GM18861 (cell line): Measurements from ENCODE around the gene DYNC1I1.

ENCODE experiments used
- ATAC-seq: cut with Tn5 transposase; IDR thresholded peaks from one replicate; pipeline ENCODE4 v1.9.1; 2021; ENCODE audit not compliant: unreplicated experiment

Gene DYNC1I1

DNA sequence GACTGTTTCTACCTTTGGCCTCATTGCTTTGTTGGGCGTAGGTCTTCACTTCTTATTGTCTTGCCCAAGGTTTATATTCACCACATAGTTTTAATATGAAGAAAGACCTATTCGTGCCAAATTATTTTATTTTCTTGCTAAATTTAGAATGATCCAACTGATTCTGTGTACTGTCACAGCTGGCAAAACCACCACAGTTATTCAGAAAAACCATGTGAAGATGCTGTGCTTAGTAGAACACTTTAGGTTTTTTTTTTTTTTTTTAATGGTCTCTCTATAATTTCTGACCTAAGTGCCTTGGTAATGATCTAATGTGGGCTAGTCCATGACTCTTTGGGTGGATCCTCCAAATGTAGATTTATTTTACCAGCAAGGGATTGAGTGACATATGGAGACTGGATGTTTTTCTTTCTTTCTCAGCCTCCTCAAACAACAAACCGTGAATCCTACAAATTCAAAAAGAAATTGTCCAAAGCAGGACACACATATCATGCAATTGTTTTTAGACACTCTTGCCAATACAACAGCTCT lies 243.8 kb downstream of the DYNC1I1 start:
- no peak for ATAC-seq

DNA sequence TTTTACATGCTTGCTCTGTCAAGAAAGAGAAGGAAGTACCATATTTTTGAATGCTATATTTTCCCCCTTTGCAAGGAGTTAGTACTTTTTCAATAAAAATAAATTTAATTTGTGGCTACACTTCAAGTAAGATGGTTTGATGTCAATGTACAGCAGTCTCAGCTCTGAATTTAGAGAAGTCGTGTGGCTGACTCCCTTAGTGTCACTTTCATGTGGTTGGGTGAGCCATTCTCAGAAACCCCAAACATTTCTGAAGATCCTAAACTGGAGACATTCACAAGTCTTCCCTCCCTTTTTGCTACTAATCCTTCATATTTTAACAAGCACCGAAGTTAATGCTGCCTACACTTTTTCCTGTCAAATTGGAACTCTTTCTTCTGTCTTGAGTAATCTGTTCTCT lies 244.4 kb downstream of the DYNC1I1 start:
- ATAC-seq, result no peak

DNA sequence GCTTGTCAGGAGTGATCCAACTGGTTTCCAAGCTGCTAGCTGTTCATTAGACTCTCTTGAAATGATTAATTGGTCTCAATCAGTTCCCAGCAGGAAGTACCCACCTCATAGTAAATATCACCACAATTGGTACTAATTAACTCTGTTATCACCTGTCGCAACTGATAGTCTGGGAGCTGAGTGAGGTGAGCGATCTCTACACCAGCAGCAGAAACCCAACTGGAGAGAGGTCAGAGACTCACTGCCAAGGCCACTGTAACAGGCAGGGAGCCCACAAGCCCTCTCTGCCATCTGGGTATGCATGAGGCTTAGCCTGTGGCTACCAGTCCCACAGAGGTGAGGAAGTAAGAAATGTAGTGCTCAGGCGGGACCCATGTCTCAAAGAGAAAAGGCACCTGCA lies 245.5 kb downstream of the DYNC1I1 start:
- ATAC-seq, result no peak

DNA sequence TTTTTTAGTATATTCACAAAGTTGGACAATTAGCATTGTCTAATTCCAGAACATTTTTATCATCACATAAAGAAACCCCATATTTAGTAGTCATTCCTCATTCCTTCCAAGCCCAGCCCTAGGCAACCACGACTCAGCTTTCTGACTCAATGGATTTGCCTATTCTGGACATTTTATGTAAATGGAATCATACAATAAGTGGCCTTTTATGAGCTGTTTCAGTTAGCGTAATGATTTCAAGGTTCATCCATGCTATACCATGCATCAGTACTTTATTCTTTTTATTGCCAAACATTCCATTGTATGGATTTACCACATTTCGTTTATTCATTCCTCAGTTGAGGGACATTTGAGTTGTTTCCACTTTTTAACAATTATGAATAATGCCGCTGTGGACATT lies 249.2 kb downstream of the DYNC1I1 start:
- no peak for ATAC-seq

DNA sequence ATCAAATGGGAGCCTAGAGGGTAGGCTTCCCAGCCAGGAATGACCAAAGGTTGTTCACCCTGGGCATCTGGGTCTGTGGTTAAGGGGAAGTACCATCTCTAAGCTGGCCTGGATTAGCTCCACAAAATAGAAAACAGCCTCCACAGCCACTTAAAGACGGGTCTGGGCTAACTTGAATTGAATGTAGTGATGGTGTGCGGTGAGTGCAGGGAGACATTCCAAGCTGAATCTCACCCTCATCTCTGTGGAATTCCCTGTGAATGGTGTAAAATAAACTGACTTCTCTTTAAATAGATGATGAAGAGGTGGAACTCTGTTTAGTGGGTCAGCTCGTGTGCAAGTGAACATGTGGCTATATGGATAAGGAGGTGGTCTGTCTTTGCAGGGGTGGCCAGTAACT lies 251.0 kb downstream of the DYNC1I1 start:
- no peak for ATAC-seq

DNA sequence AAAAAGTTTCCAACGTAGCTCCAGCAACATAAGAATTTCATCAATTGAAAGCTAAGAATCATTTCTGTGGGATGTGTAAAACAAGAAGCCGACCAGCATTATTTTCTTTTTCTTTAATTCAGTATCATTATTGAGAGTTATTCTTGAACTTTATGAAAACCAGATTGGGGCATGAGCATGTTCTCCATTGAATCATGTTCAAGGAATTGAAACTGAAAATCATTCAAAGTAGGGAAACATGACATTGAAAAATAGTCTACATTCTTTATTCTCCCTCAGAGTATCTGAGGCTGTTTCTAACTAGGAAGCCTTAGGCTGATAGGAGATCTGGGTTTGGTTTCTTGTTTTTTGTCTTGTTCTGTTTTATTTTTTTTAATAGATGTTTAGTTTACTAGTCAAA lies 253.7 kb downstream of the DYNC1I1 start:
- no peak for ATAC-seq

DNA sequence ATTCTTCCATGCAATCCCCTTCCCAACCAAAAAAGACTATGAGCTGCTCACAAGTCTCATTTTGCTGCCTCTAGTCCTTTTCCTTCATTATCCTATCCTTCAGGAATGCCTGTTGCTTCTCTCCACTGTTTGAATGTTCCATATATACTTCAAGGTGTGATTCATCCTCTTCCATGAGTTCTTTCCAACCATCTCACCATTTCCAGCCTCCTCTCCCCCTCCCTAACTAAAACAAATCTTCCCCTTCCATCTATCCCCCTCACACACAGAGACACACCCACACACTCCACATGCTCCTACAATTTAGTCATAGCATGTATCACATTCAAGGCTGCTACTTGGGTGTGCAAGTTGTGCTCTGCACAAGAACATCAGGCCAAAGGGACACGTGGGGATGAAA lies 254.3 kb downstream of the DYNC1I1 start:
- no peak for ATAC-seq

DNA sequence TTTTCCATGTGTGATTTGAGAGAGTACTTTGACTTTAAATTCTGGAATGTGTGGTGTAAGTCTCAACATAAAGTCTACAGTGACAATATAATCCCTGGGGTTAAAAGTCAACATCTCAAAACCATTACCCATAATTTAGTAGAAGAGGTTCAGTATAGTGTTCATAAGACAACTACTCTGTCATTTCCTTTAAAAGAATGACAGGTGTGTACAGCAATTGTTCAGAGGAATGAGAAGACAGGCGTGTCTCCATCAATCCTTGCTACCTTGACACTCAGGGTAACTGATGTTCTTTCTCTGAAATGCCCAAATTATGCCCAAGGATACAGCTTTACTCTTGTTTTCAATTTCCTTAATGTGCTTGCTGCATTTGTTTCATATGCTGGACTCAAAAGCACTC lies 256.4 kb downstream of the DYNC1I1 start:
- ATAC-seq, result no peak

DNA sequence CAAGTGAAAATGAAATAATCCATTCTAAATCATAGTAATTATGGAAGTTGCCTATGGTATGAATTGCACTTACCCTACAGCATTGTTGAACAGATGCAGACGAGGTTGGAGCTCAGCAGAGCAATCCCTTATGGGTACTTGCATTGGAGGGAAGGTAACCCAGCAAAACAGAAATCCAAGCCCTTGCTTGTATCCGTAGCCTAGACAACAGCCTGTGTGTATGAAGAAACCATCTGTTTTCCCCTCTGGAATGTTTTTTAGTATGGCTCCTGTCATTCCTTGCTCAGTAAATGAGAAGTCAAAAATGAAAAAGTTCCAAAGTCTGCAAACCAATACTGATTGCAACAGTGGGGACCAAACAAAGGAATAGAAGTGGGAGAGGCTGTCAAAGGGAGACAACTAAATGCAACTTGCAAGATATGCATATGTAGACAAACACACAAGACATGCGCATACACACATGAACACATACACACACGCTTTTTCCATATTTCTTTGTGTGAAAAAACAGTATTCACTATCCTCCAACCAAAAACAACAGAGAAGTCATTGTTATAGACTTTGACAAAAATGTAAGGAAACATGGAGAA lies 260.8 kb downstream of the DYNC1I1 start:
- ATAC-seq, result no peak

DNA sequence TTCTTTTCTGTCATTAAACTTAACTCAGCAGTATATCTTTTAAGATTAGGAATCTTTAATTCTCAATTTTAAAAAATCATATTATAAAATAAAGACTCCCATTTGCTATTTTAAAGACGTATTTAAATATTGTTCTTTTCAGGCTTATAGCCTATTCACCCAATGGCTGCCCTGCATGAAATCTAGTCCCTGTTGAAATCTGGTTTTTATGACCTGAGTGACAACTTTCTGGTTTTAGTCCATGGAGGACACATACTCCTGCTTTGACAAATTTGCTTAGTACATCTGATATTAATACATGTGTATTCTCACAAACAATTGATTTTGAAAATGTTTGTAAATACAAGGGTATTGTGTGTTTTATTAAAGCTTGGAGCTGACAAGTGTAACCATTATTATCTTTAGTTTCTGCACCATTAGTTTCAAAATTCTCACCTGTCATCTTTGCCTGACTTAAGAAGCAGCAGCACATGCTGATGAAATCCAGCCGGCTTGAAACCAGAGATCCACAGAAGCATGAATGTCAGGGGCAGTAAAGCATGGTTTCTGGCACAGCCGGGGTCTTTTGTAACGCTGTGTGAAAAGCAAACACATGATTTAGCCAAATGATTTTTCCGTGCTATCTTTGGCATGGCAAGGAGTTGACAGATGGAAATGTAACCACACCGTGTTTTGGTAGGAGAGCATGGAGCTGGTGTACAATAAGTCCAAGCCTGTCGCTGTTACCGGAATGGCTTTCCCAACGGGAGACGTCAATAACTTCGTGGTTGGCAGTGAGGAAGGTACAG lies 262.8 kb downstream of the DYNC1I1 start:
- ATAC-seq, result no peak

DNA sequence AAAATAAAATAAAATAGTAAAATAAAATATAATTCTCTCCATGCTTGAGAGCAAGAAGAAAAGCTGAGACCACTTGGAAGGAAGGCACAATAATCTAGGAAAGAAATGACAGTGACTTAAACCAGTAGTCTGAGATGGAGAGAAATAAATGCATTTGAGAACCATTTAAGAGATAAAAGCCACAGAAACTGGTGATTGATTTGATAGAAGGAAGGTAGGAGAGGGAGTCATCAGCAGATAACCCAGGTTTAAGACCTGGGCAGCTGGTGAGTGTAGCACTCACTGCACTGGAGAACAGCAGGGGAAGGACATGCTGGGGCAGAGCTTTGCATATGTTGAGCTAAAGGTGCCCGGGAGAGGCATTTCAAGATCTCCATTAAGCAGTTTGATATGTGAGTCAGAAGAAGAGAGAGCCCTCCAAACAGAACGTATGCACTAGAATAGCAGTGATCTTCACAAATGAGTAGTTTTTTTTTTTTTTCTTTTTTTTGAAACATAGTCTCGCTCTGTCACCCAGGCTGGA lies 268.0 kb downstream of the DYNC1I1 start:
- no peak for ATAC-seq

DNA sequence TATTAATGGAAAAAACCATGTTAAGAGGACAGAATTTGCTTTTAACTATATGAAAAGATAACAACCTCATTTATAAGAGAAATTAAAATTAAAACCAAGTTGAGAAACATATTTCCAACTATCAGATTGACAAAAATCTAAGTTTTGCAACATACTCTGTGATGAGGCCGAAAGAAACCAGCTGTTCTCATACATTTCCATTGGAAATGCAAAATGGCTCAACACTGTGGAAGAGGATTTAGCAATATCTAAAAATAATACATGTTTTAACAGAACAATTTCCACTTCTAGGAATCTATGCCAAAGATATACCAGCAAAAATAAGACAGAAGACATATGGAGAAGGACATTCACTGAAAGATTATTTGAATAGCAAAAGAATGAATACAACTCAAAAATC lies 268.8 kb downstream of the DYNC1I1 start:
- ATAC-seq, result no peak

DNA sequence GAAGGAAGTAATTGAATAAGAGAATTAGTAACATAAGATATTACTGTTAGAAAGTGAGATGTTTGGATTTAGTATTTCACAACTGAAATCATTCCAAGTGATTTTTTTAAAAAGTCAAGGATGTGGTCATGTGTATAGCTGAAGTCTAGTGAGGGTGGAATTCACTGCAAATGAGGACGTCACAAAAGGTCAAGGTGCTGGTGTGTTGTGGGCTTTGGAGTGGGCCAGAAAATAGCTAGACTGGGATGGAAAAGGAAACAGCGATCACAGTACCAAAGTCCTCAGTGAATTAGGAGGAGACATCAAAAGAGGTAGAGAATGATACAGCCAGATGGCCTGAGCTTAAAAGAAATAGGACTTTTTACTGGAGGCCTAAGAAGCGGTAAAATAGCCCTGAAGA lies 272.8 kb downstream of the DYNC1I1 start:
- no peak for ATAC-seq

DNA sequence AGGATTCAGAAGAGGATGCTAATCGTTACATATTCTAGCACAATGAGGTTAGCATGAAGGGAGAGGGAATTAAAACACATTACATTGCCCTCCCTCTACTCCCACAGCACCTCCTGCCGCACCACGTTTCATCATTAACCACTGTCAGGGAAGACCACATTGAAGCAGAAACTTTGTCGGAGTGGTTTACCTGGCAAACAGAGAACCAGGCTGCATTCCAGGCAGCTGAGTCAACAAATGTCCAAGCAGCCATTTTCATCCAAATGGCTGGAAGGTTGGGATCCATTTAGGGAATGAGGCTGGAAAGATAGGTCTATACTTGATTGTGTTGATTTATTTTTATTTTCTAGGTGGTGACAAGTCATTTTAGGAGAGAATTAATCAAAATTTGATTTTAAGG lies 273.6 kb downstream of the DYNC1I1 start:
- no peak for ATAC-seq

DNA sequence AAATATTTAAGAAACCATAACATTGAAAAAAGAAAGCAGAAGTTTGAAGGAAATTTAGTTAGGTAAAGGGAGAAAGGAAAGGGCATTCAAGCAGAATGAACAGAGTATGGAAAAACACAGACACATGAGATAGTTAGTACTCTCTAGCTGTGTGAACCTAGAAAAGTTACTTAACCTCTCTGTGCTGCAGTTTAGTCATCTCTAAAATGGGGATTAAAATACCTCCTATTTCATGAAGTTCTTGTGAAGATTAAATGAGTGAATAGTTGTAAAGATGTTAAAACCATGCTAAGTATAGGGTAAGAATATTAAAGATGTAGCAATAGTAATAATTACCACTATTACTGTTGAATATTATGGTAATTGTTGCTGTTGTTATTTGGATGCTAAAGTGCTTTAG lies 279.9 kb downstream of the DYNC1I1 start:
- no peak for ATAC-seq

DNA sequence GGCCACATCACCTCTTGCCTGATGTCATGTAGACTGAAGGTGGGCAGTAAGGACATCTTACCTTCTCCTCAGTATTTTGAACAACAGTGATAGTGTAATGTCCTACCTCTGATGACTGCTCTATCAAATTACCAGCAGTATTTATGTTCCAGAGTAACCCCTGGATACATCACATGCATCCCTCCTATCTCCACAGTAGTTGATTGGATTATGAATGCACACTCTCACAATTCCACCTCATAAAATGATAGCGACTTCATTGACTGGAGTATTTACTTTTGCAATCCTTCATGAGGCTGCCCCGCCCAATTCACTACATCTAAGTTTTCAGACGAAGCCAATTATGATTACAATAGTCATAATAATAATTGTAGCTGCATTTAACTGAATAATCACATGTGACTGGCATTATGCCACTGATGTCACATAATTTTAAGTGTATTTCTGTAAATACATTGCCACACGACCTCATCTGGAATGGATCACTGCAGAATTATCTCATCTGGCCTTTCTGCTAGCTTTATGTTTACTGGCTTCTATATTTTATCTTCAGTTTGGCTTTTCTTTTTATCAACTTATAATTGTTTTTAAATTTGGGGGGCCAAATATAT lies 280.6 kb downstream of the DYNC1I1 start:
- ATAC-seq, result no peak

DNA sequence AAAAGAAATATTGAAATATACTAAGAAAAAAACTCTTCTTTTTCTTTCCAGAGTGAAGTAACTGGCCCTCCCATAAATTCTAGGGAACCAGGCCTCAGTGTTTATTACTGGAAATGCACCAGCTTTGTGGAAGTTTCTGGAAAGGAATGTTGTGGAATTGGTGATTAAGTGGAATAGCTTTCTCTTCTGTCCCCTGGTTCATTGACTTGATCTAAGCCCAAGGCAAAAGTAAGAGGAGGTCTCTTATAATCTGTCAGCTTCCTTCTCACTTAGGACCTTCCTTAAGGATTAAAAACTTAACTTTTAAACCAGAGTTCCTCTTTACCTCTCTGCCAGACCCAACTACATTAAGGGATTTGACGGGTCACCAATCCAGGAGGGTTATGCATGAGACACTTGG lies 283.4 kb downstream of the DYNC1I1 start:
- no peak for ATAC-seq

DNA sequence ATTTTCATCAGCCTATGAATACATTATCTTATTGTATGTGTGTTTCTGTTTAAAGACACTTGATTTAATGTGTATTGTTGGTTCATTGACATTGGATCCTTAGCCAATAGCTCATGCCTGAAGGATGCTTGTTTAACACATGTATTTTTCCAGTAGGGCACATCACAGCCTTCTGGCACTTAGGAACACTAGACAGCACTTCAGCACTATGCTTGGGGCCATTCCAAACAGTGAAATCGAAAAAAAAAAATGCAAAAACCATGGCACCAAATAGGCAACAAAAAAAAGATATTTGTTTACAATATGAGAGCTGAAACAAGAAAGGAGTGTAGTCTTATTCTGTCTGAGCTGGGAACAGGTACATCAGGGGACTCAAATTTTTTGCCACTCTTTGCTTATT lies 286.7 kb downstream of the DYNC1I1 start:
- no peak for ATAC-seq

DNA sequence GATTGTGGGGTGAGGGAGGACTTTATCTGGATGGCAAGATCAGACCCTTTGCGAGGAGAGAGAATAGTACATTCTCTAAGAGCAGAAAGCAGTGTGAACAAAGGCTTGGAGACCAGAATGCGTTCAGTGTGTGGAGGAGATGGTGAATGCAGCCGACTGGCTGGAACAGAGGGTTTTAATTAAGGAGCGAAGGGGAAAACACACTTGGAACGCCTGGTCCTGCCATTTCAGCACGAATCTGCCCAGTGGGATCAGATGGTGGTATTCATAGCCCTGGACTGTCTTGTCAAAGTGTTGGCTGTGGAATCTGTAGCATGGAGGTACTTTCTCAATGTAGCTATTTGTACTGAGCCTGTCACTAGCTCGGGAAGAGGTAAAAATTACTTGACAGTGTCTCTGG lies 288.7 kb downstream of the DYNC1I1 start:
- no peak for ATAC-seq

DNA sequence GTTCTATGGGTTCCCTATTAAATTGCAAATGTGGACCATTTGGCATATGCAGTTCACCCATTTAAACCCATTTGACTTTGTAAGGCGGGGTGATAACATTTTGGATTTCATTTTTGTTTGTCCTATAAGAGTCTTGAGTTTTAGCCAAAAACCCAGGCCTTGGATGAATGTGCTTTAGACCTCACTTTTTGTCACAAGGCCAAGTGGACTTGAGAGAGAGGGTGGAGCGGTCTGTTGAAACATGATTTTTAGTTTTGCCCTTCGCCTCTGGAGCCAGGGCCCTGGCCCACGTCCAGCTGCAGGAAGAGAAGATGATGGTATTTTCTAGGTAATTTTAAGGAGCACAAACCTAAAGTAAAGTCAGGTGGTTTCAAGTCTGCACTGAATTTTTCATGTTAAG lies 289.5 kb downstream of the DYNC1I1 start:
- ATAC-seq, result no peak

DNA sequence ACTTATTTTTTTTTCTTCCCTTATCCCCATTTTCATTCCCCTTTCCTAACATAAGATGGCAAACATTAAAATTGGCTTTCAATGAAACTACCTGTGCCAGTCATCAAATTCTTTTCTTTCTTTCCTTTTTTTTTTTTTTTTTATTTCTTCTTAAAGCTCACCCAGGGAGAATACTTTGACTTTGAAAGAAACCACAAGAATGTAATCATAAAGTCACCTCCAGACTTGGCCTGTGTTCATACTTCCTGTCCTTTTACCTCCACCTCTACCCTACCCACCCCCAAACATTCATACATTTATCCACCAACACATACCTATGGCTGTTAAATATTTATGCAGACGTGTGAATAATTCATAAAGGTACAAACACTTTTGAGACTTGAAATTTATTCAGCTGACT lies 295.0 kb downstream of the DYNC1I1 start:
- no peak for ATAC-seq

DNA sequence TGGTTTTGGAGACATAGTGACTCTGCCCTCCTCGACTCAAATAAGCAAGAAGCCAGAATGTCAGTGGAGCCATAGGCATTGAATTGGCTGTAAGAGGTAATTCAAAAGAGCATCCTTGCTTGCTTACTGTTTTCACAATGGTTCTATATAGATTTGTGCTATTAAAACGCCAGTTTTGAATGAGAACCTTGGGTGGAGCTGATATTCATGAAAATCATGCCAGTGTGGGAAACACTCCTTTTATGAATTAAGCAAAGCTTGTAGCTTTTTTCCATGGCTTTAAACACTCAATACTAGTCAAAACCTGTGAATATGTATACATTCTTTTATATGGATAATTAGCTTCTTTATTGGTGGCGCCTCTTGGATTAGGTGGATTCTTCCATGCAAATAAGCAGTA lies 297.0 kb downstream of the DYNC1I1 start:
- no peak for ATAC-seq
